ENCODE measurements around the gene LILRB2.

- no peak for TF ChIP-seq EZH2 (optimal IDR thresholded peaks at IDR 0.05; ENCODE audit: low read depth, low read length)
- TF ChIP-seq, protein P1, sequence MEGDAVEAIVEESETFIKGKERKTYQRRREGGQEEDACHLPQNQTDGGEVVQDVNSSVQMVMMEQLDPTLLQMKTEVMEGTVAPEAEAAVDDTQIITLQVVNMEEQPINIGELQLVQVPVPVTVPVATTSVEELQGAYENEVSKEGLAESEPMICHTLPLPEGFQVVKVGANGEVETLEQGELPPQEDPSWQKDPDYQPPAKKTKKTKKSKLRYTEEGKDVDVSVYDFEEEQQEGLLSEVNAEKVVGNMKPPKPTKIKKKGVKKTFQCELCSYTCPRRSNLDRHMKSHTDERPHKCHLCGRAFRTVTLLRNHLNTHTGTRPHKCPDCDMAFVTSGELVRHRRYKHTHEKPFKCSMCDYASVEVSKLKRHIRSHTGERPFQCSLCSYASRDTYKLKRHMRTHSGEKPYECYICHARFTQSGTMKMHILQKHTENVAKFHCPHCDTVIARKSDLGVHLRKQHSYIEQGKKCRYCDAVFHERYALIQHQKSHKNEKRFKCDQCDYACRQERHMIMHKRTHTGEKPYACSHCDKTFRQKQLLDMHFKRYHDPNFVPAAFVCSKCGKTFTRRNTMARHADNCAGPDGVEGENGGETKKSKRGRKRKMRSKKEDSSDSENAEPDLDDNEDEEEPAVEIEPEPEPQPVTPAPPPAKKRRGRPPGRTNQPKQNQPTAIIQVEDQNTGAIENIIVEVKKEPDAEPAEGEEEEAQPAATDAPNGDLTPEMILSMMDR (IDR thresholded peaks at IDR 0.05; ENCODE audit: low read length) = no peak
Observed at GRCh38 chr19:54262470-54262869, 18.4 kb downstream of the LILRB2 start.

All from MM.1S (cell line).